HepG2 (cell line): ENCODE results near the gene PARD3. TPM values are rescaled to one million over a fixed set of nuclear protein-coding genes. Genes with fewer than 3 reads are reported as not detected.

ENCODE experiments used
- ATAC-seq: fragments of 200-7000 bp; cut with Tn5 transposase; 3 replicates; pipeline ENCODE4 v1.9.1; 2020; ENCODE audit warnings: mild to moderate bottlenecking, moderate library complexity
- BruUV-seq: library from RNA; stranded (reverse); fragments of 400-500 nt; replicated peaks from 2 replicates; lab custom pipeline; 2021; lab: Mats Ljungman, UMichigan
- CTCF ChIA-PET: fragments of 300-600 bp; formaldehyde crosslinking; extraction: SDS; loops from one replicate; lab custom pipeline; 2021; ENCODE audit warnings: low total read pairs, inconsistent platforms, low intra/inter-chr PET ratio; lab: Yijun Ruan, JAX
- POLR2A ChIA-PET: fragments of 350-600 bp; sonication (Branson Sonifier 250); formaldehyde crosslinking; loops from one replicate; lab custom pipeline; 2020; ENCODE audit warnings: antibody characterized with exemption, inconsistent platforms; lab: Yijun Ruan, JAX
- DNase-seq: peaks from one replicate; pipeline ENCODE4 v3.0.0-alpha.2; 2015; ENCODE audit warnings: low spot score
- FAIRE-seq: peaks from 3 replicates; lab custom pipeline; 2011; peaks lifted over from hg19 to GRCh38; lab: Jason Lieb, UNC
- H2AFZ ChIP-seq: one replicate; pipeline ENCODE4 v1.6.1; 2011; ENCODE audit warnings: low read length, inconsistent platforms
- H3K27ac ChIP-seq: fragments of 300-600 bp; 3 replicates; pipeline ENCODE4 v1.8.0; 2011; ENCODE audit warnings: mixed run types, mild to moderate bottlenecking, mixed read lengths, low read length, inconsistent platforms; ENCODE audit not compliant: insufficient read depth; ENCODE audit errors: extremely low read length
- H3K27me3 ChIP-seq, 2 experiments: fragments of 200-600 bp in 1 of 2; 2 replicates in 1 of 2; 3 replicates in 1 of 2; pipeline versions ENCODE4 v1.6.0 to v1.8.0; 2011; ENCODE audit warnings: low read length in 2 of 2, mild to moderate bottlenecking in 2 of 2, moderate library complexity in 2 of 2, inconsistent platforms in 1 of 2; ENCODE audit not compliant: insufficient read depth in 2 of 2, control insufficient read depth in 1 of 2
- H3K36me3 ChIP-seq, 2 experiments: fragments of 200-600 bp in 1 of 2; replicated peaks in 1 of 2; 2 replicates in 1 of 2; 3 replicates in 1 of 2; pipeline versions ENCODE4 v1.5.1 to v1.8.0; 2011; ENCODE audit warnings: low read length in 2 of 2, inconsistent platforms in 1 of 2; ENCODE audit not compliant: insufficient read depth in 2 of 2, control insufficient read depth in 1 of 2
- H3K4me1 ChIP-seq: 2 replicates; pipeline ENCODE4 v1.5.1; 2012; ENCODE audit warnings: low read length, inconsistent platforms; ENCODE audit not compliant: insufficient read depth
- H3K4me2 ChIP-seq: 2 replicates; pipeline ENCODE4 v1.6.0; 2011; ENCODE audit warnings: low read depth, low read length, inconsistent platforms
- H3K4me3 ChIP-seq, 3 experiments: fragments of 200-600 bp in 1 of 3; sonication (generic), shearing (Covaris generic) in 1 of 3; replicated peaks in 1 of 3; 2 replicates each; pipeline ENCODE4 v1.5.1; 2011 to 2016; ENCODE audit warnings: low read length in 3 of 3, inconsistent platforms in 2 of 3, low read depth in 2 of 3, mild to moderate bottlenecking in 2 of 3, control low read depth in 1 of 3, mixed read lengths in 1 of 3; ENCODE audit not compliant: insufficient read depth in 1 of 3
- H3K79me2 ChIP-seq: one replicate; pipeline ENCODE4 v1.6.1; 2011; ENCODE audit warnings: low read length, inconsistent platforms; ENCODE audit not compliant: insufficient read depth
- H3K9ac ChIP-seq: 2 replicates; pipeline ENCODE4 v1.6.0; 2011; ENCODE audit warnings: mild to moderate bottlenecking, low read depth, low read length, inconsistent platforms; ENCODE audit not compliant: insufficient read depth
- H3K9me3 ChIP-seq: 2 replicates; pipeline ENCODE4 v1.5.1; 2012; ENCODE audit warnings: mild to moderate bottlenecking, low read length
- H4K20me1 ChIP-seq: 2 replicates; pipeline ENCODE4 v1.6.0; 2011; ENCODE audit warnings: inconsistent platforms, mild to moderate bottlenecking, low read length, moderate library complexity; ENCODE audit not compliant: insufficient read depth
- ADNP ChIP-seq: sonication (generic); formaldehyde crosslinking; IDR thresholded peaks from 2 replicates; pipeline ENCODE4 v1.4.0; 2020; ENCODE audit warnings: missing genetic modification reagents
- CEBPZ ChIP-seq: IDR thresholded peaks from 2 replicates; pipeline ENCODE4 v1.6.1; 2012; ENCODE audit warnings: low read length, improper control_type of control experiment
- HBP1 ChIP-seq: IDR thresholded peaks from 2 replicates; pipeline ENCODE4 v1.6.1; 2016; ENCODE audit warnings: low read depth, control low read depth
- HDAC1 ChIP-seq: sonication (generic); formaldehyde crosslinking; IDR thresholded peaks from 2 replicates; pipeline ENCODE4 v1.5.1; 2020; ENCODE audit warnings: mild to moderate bottlenecking, missing genetic modification reagents
- HNF4G ChIP-seq, 2 experiments: sonication (generic) in 1 of 2; formaldehyde crosslinking in 1 of 2; IDR thresholded peaks; 2 replicates each; pipeline versions ENCODE4 v1.4.0 to v1.6.1; 2011 to 2020; ENCODE audit warnings: borderline replicate concordance in 2 of 2, low read depth in 2 of 2, mild to moderate bottlenecking in 2 of 2, low read length in 1 of 2, missing genetic modification reagents in 1 of 2, moderate library complexity in 1 of 2
- MXI1 ChIP-seq: IDR thresholded peaks from 3 replicates; pipeline ENCODE4 v1.6.1; 2012; ENCODE audit warnings: low read depth, low read length, inconsistent platforms, borderline replicate concordance
- PCBP2 ChIP-seq: fragments of 200-400 bp; formaldehyde crosslinking; optimal IDR thresholded peaks from 2 replicates; pipeline ENCODE3; 2018; ENCODE audit warnings: low read length, low read depth; ENCODE audit not compliant: poor library complexity, severe bottlenecking
- RBM22 ChIP-seq: fragments of 200-400 bp; formaldehyde crosslinking; optimal IDR thresholded peaks from 2 replicates; pipeline ENCODE3; 2017; ENCODE audit warnings: mild to moderate bottlenecking, low read length, moderate library complexity
- ZFP36L1 ChIP-seq: sonication (generic); formaldehyde crosslinking; IDR thresholded peaks from 2 replicates; pipeline ENCODE4 v1.8.0; 2022; ENCODE audit warnings: mild to moderate bottlenecking, missing genetic modification reagents, moderate library complexity
- ZMYM4 ChIP-seq: sonication (generic); formaldehyde crosslinking; IDR thresholded peaks from 2 replicates; pipeline ENCODE4 v1.8.1; 2023; ENCODE audit warnings: mild to moderate bottlenecking, missing genetic modification reagents
- WGBS: methylation state at CpG from one replicate; pipeline ENCODE4 v1.1.6; 2017; ENCODE audit warnings: low lambda C conversion rate; 5-methylcytosine and 5-hydroxymethylcytosine counted together
- in situ Hi-C: cut with HindIII; loops from 2 replicates; pipeline ENCODE4 v1.10.0; 2017; ENCODE audit warnings: low pct_unique_long_range_greater_than_20kb; ENCODE audit not compliant: extremely low pct_ligation_motif_present
- intact Hi-C: fragments of 100-400 bp; cut with micrococcal nuclease; formaldehyde crosslinking; loops from one replicate; pipeline ENCODE4 v1.10.0; 2022; ENCODE audit not compliant: unreplicated experiment
- polyA plus RNA-seq, 8 experiments: library from polyadenylated mRNA; depleted of rRNA in 3 of 8; stranded (reverse) in 7 of 8; unstranded in 1 of 8; fragments of >200 nt; fragmentation: Illumina TruSeq in 4 of 8; extraction: Trizol in 4 of 8; gene quantifications; 2 replicates each; pipeline versions ENCODE4 v1.2.1 to v1.2.3, GENCODE V29; 2011 to 2016; ENCODE audit warnings: low read depth in 4 of 8, missing spikeins in 1 of 8, mixed read lengths in 1 of 8; ENCODE audit not compliant: insufficient read depth in 1 of 8
- total RNA-seq, 5 experiments: library from RNA; depleted of rRNA; stranded (reverse); fragments of >200 nt; fragmentation: Illumina TruSeq; extraction: Trizol; gene quantifications; 2 replicates each; pipeline ENCODE4 v1.2.3, GENCODE V29; 2016; ENCODE audit warnings: low read depth in 1 of 5

The PARD3 gene
- total and polyA plus RNA-seq, 2 of the 13 experiments (the other 11 are each of a cell fraction or from before 2014, with no cell fraction given), result 40.9 to 60.0 TPM

GRCh38 chr10:34407324-34407805, 407.7 kb downstream of the PARD3 start:
- Histone ChIP-seq H3K4me2 (no peak overlapping the region), H3K9ac (no peak overlapping the region), H3K79me2 (no peaks in the 10 kb centered on the region), H3K36me3 (no peaks in the 10 kb centered on the region), H3K9me3 (no peaks in the 10 kb centered on the region), H2AFZ (no peak overlapping the region), H3K27me3 (no peaks in the 10 kb centered on the region), H3K27ac (no peak overlapping the region), H3K4me1 (peaks cover 31% of the 10 kb centered on the region), H4K20me1 (no peaks in the 10 kb centered on the region), H3K4me3 (no peak overlapping the region)
- no TSS peak for BruUV-seq
- in situ Hi-C loops, result no loop called here
- CTCF ChIA-PET, result no interaction called here
- no peak for FAIRE-seq
- peak; percentile 35; the same call in 1 of the 3 replicates for ATAC-seq
- POLR2A ChIA-PET, result no interaction called here
- 94% methylated on average over 5 of the region's 7 CpGs for WGBS
- intact Hi-C loops, result no loop called here
- DNase-seq, result peak; percentile 20
- no peak for TF ChIP-seq MXI1
- TF ChIP-seq CEBPZ, result no peak
- peak; percentile 27 for TF ChIP-seq RBM22
- TF ChIP-seq ADNP (CRISPR knock-in tag), result no peak
- no peak for TF ChIP-seq HBP1 (CRISPR knock-in tag)
- no peak for TF ChIP-seq HNF4G (IDR thresholded peaks at IDR 0.05; ENCODE audit: borderline replicate concordance, low read depth, low read length)
- TF ChIP-seq HNF4G (CRISPR knock-in tag; IDR thresholded peaks at IDR 0.05; ENCODE audit: borderline replicate concordance, low read depth), result no peak
- 0 out of 2 replicates have a peak, but pooled peaks have one; percentile 22 for TF ChIP-seq ZMYM4
- TF ChIP-seq ZFP36L1 (CRISPR knock-in tag), result no peak
- no peak for TF ChIP-seq PCBP2
- TF ChIP-seq HDAC1 (CRISPR knock-in tag), result no peak
